ENCODE results near the gene CXCR6.

CXCR6 gene

DNA sequence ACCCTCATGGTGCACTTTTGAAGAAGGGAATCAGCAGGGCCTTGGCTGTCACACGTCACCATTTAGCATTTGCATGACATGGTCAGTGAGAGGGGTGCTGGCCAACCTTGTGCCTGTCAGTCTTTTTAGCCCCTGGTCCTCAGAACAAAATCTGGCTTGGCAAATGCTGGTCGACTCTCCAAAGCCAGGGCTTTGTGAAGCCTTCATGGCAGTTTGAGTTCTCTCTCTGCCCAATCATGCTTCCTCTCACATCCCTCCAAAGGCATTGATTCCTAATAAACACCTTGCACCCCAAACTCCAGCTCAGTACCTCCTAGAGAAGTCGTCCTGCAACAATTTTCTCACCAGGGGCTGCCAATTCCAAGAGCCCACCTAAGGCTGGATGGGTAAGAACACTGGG, 37.5 kb upstream of the CXCR6 start:
- TF ChIP-seq CTCF (IDR thresholded peaks at IDR 0.05; ENCODE audit: unreplicated experiment in 3 of 3) = no peak
- H3K27ac Mint-ChIP-seq = no peak overlapping the region

GRCh38 chr3:45906681-45907407, 36.4 kb upstream of the CXCR6 start:
- no peak for TF ChIP-seq CTCF (IDR thresholded peaks at IDR 0.05; ENCODE audit: unreplicated experiment in 3 of 3)
- Mint-ChIP-seq H3K4me1 (peaks cover 7% of the 10 kb centered on the region), H3K36me3 (ENCODE audit: low read depth) (no peaks in the 10 kb centered on the region), H3K9me3 (no peaks in the 10 kb centered on the region), H3K27me3 (ENCODE audit: low read depth) (peaks cover 4% of the 10 kb centered on the region), H3K27ac (no peak overlapping the region), H3K4me3 (no peak overlapping the region)

More for the DNA sequence above, 37.5 kb upstream of the CXCR6 start:
- peaks cover 7% of the 10 kb centered on the region for H3K4me1 Mint-ChIP-seq
- H3K27me3 Mint-ChIP-seq (ENCODE audit: low read depth) = peaks cover 4% of the 10 kb centered on the region
- no peaks in the 10 kb centered on the region for H3K36me3 Mint-ChIP-seq (ENCODE audit: low read depth)
- no peak overlapping the region for H3K4me3 Mint-ChIP-seq
- no peaks in the 10 kb centered on the region for H3K9me3 Mint-ChIP-seq

GRCh38 chr3:45907769-45908705, 35.2 kb upstream of the CXCR6 start:
- Mint-ChIP-seq H3K4me1 (peaks cover 7% of the 10 kb centered on the region), H3K9me3 (no peaks in the 10 kb centered on the region), H3K36me3 (ENCODE audit: low read depth) (no peaks in the 10 kb centered on the region), H3K4me3 (no peak overlapping the region), H3K27me3 (ENCODE audit: low read depth) (peaks cover 4% of the 10 kb centered on the region), H3K27ac (peak overlapping the region in 2 of 3 experiments; percentile 12 to 21)
- no peak for TF ChIP-seq CTCF (IDR thresholded peaks at IDR 0.05; ENCODE audit: unreplicated experiment in 3 of 3)

- Mint-ChIP-seq H3K9me3 (no peaks in the 10 kb centered on the region), H3K27ac (no peak overlapping the region), H3K4me1 (peaks cover 7% of the 10 kb centered on the region), H3K36me3 (ENCODE audit: low read depth) (no peaks in the 10 kb centered on the region), H3K4me3 (no peak overlapping the region), H3K27me3 (ENCODE audit: low read depth) (peaks cover 4% of the 10 kb centered on the region)
- no peak for TF ChIP-seq CTCF (IDR thresholded peaks at IDR 0.05; ENCODE audit: unreplicated experiment in 3 of 3)
Measured at GRCh38 chr3:45908761-45909160, 34.5 kb upstream of the CXCR6 start.

DNA sequence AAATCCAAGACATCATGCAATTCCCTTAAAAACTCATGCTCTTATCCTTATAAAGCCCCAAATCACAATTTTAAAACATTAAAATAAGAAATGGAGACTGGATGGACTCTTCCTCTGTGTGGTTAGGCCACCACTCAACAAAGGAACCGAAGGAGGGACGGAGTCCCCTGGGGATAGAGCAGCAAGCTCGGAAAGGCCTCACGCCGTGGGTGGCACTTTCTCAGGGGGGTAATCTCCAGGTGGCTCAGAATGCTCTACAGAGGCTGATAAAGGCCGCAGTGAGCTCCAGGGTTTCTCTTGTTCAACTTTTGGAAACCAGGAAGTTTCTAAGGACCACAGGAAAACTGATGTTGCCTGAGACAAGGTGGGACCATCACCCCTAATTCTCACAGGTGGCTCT, 33.7 kb upstream of the CXCR6 start:
- Mint-ChIP-seq H3K4me1 (peaks cover 7% of the 10 kb centered on the region), H3K27me3 (ENCODE audit: low read depth) (peaks cover 4% of the 10 kb centered on the region), H3K4me3 (no peak overlapping the region), H3K9me3 (no peaks in the 10 kb centered on the region), H3K27ac (no peak overlapping the region), H3K36me3 (ENCODE audit: low read depth) (no peaks in the 10 kb centered on the region)
- TF ChIP-seq CTCF (IDR thresholded peaks at IDR 0.05; ENCODE audit: unreplicated experiment in 3 of 3) = no peak

All from nephron (organoid).